Endothelial cell of umbilical vein (primary cell): ENCODE results near the gene CMIP. TPM values are rescaled to one million over a fixed set of nuclear protein-coding genes. Genes with fewer than 3 reads are reported as not detected.

Experiments used
- BruUV-seq: library from RNA; stranded (reverse); fragments of 400-500 nt; replicated peaks from 2 replicates; lab custom pipeline; 2021; lab: Mats Ljungman, UMichigan
- CTCF ChIA-PET: fragments of 300-600, 350-600 bp; sonication (Branson Sonifier 250); formaldehyde crosslinking; loops from one replicate; lab custom pipeline; 2021; ENCODE audit warnings: antibody characterized with exemption, inconsistent platforms; lab: Charles Lee
- POLR2A ChIA-PET: fragments of 300-600, 350-600 bp; sonication (Branson Sonifier 250); formaldehyde crosslinking; loops from one replicate; lab custom pipeline; 2021; ENCODE audit warnings: antibody characterized with exemption, inconsistent platforms; lab: Charles Lee
- DNase-seq: peaks from one replicate; pipeline ENCODE4 v3.0.0-alpha.2; 2011; ENCODE audit warnings: low read depth, low spot score
- FAIRE-seq: peaks from 2 replicates; lab custom pipeline; 2011; peaks lifted over from hg19 to GRCh38; lab: Jason Lieb, UNC
- H2AFZ ChIP-seq: 2 replicates; pipeline ENCODE4 v1.6.0; 2012; ENCODE audit warnings: low read depth, low read length, control low read depth, inconsistent platforms
- H3K27ac ChIP-seq: 2 replicates; pipeline ENCODE4 v1.5.1; 2011; ENCODE audit warnings: low read depth, mild to moderate bottlenecking, control low read depth, low read length, moderate library complexity; ENCODE audit not compliant: insufficient read depth
- H3K27me3 ChIP-seq, 2 experiments: 2 replicates each; pipeline versions ENCODE4 v1.6.0 to v1.6.1; 2011; ENCODE audit warnings: low read length in 2 of 2, mixed read lengths in 1 of 2; ENCODE audit not compliant: control insufficient read depth in 2 of 2, insufficient read depth in 2 of 2
- H3K36me3 ChIP-seq, 2 experiments: 2 replicates in 1 of 2; 3 replicates in 1 of 2; pipeline ENCODE4 v1.5.1; 2011; ENCODE audit warnings: low read length in 2 of 2, mild to moderate bottlenecking in 1 of 2, moderate library complexity in 1 of 2; ENCODE audit not compliant: control insufficient read depth in 2 of 2, insufficient read depth in 2 of 2; ENCODE audit errors: extremely low read depth in 1 of 2
- H3K4me1 ChIP-seq: 3 replicates; pipeline ENCODE4 v1.5.1; 2011; ENCODE audit warnings: mild to moderate bottlenecking, low read length; ENCODE audit not compliant: control insufficient read depth, insufficient read depth; ENCODE audit errors: extremely low read depth
- H3K4me2 ChIP-seq: 2 replicates; pipeline ENCODE4 v1.6.1; 2011; ENCODE audit warnings: low read length, control low read depth, mixed read lengths; ENCODE audit not compliant: insufficient read depth
- H3K4me3 ChIP-seq, 3 experiments: fragments of 200-600 bp in 1 of 3; sonication (generic), shearing (Covaris generic) in 1 of 3; replicated peaks in 1 of 3; 2 replicates each; pipeline ENCODE4 v1.5.1; 2011 to 2016; ENCODE audit warnings: control low read depth in 3 of 3, low read length in 3 of 3, mild to moderate bottlenecking in 2 of 3, inconsistent platforms in 1 of 3, low read depth in 1 of 3, moderate library complexity in 1 of 3; ENCODE audit not compliant: insufficient read depth in 1 of 3
- H3K79me2 ChIP-seq: 2 replicates; pipeline ENCODE4 v1.6.0; 2012; ENCODE audit warnings: low read length, inconsistent platforms; ENCODE audit not compliant: control insufficient read depth, insufficient read depth
- H3K9ac ChIP-seq: replicated peaks from 2 replicates; pipeline ENCODE3; 2011; ENCODE audit warnings: low read length, control low read depth; ENCODE audit not compliant: insufficient read depth; ENCODE audit errors: extremely low read depth
- H3K9me1 ChIP-seq: replicated peaks from 3 replicates; pipeline ENCODE4 v1.6.0; 2011; ENCODE audit warnings: mild to moderate bottlenecking, low read length; ENCODE audit not compliant: control insufficient read depth, insufficient read depth; ENCODE audit errors: extremely low read depth
- H3K9me3 ChIP-seq: replicated peaks from 2 replicates; pipeline ENCODE4 v1.5.1; 2012; ENCODE audit warnings: low read length, inconsistent platforms; ENCODE audit not compliant: control insufficient read depth, insufficient read depth
- H4K20me1 ChIP-seq: replicated peaks from 2 replicates; pipeline ENCODE3; 2011; ENCODE audit warnings: mild to moderate bottlenecking, low read length; ENCODE audit not compliant: control insufficient read depth, insufficient read depth; ENCODE audit errors: extremely low read depth
- EZH2 ChIP-seq: IDR thresholded peaks from 2 replicates; pipeline ENCODE4 v1.6.1; 2012; ENCODE audit warnings: borderline replicate concordance, low read depth, mild to moderate bottlenecking, moderate library complexity, low read length, inconsistent platforms; ENCODE audit not compliant: severe bottlenecking
- FOS ChIP-seq: IDR thresholded peaks from 2 replicates; pipeline ENCODE4 v1.6.1; 2011; ENCODE audit warnings: mild to moderate bottlenecking, low read length, moderate library complexity, borderline replicate concordance; ENCODE audit not compliant: insufficient read depth
- GATA2 ChIP-seq: IDR thresholded peaks from 2 replicates; pipeline ENCODE4 v1.7.0; 2011; ENCODE audit warnings: low read depth, mild to moderate bottlenecking, moderate library complexity, mixed read lengths, low read length; ENCODE audit not compliant: insufficient read length, insufficient read depth
- JUN ChIP-seq: IDR thresholded peaks from 2 replicates; pipeline ENCODE4 v1.6.1; 2011; ENCODE audit warnings: borderline replicate concordance, low read depth; ENCODE audit not compliant: insufficient read length, insufficient read depth
- MYC ChIP-seq: IDR thresholded peaks from one replicate; pipeline ENCODE4 v1.6.1; 2011; ENCODE audit warnings: mild to moderate bottlenecking, low read depth, low read length
- POLR2A ChIP-seq: IDR thresholded peaks from 2 replicates; pipeline ENCODE4 v1.6.1; 2012; ENCODE audit warnings: low read depth, mild to moderate bottlenecking, control low read depth, low read length
- POLR2AphosphoS5 ChIP-seq: IDR thresholded peaks from 2 replicates; pipeline ENCODE4 v1.6.1; 2012; ENCODE audit warnings: low read depth, mild to moderate bottlenecking, control low read depth, low read length, moderate library complexity; ENCODE audit not compliant: insufficient read depth
- dilution Hi-C: fragments of 300-500 bp; cut with MboI; formaldehyde crosslinking; loops from one replicate; pipeline ENCODE4 v1.15.0; 2019; ENCODE audit warnings: low sequenced_read_pairs; ENCODE audit not compliant: extremely low pct_ligation_motif_present
- intact Hi-C: fragments of 100-400 bp; cut with micrococcal nuclease; formaldehyde crosslinking; loops from one replicate; pipeline ENCODE4 v1.10.0; 2022
- polyA plus RNA-seq, 4 experiments: library from polyadenylated mRNA; depleted of rRNA in 3 of 4; stranded (reverse) in 3 of 4; unstranded in 1 of 4; fragments of >200 nt; gene quantifications; 2 replicates each; pipeline versions ENCODE4 v1.2.1 to v1.2.3, GENCODE V29; 2011 to 2012; ENCODE audit warnings: missing spikeins in 1 of 4
- total RNA-seq: library from RNA; stranded (reverse); gene quantifications from 2 replicates; pipeline ENCODE4 v1.2.3, GENCODE V29; 2021
- TF ChIP-seq, protein P1 (sequence below), 2 donors: IDR thresholded peaks; 1 replicate in 1 of 2; 2 replicates in 1 of 2; pipeline ENCODE4 v1.5.1; 2011; ENCODE audit warnings: low read length in 2 of 2, mild to moderate bottlenecking in 2 of 2, moderate library complexity in 2 of 2, control low read depth in 1 of 2, inconsistent platforms in 1 of 2, low read depth in 1 of 2; ENCODE audit not compliant: insufficient read depth in 1 of 2; ENCODE audit errors: extremely low read depth in 1 of 2
- TF ChIP-seq, protein P2 (sequence below): IDR thresholded peaks from 2 replicates; pipeline ENCODE4 v1.6.1; 2011; ENCODE audit not compliant: insufficient read depth, insufficient read length

The CMIP gene
- total and polyA plus RNA-seq, 2 donors (not counting 3 experiments of a cell fraction or from before 2014, with no cell fraction given), result 29.0 to 101 TPM

DNA sequence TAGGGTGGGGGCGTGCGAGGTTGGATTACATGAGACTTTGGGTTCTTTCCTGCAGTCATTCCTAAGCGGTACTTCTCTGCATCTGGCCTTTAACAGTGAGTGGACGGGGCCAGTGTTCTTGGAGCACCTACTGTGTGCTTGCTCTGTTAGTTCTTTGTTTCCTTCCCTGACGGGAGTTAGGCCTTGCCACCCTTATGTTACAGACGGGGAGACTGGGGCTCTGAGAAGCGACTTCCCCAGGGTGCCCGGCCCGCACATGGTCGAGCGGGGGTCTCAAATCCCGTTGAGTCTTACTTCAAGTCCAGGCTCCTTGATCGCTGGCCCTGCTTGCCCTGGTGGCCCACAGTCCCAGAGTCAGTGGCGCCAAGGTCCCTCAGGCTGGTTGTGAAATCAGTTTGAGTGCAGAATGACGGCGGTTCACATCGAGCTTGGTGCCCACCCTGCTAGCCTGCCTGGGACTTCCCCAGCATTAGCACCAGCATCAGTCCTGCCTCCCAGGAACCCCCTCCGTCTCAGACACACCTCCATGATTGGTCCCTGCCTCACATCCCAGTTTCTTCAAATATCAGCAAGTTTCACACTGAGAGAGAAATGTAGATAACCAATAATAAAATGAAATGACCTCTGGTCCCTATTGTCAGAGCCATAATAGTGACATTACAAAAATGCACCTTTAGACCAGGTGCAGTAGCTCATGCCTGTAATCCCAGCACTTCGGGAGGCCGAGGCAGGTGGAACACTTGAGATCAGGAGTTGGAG is 128.0 kb downstream of the CMIP start:
- no peaks in the 10 kb centered on the region for H3K27me3 ChIP-seq
- TF ChIP-seq JUN (no peak), FOS (no peak), EZH2 (no peak), GATA2 (no peak), POLR2AphosphoS5 (no peak), POLR2A (no peak), MYC (no peak)
- TF ChIP-seq, protein P1, sequence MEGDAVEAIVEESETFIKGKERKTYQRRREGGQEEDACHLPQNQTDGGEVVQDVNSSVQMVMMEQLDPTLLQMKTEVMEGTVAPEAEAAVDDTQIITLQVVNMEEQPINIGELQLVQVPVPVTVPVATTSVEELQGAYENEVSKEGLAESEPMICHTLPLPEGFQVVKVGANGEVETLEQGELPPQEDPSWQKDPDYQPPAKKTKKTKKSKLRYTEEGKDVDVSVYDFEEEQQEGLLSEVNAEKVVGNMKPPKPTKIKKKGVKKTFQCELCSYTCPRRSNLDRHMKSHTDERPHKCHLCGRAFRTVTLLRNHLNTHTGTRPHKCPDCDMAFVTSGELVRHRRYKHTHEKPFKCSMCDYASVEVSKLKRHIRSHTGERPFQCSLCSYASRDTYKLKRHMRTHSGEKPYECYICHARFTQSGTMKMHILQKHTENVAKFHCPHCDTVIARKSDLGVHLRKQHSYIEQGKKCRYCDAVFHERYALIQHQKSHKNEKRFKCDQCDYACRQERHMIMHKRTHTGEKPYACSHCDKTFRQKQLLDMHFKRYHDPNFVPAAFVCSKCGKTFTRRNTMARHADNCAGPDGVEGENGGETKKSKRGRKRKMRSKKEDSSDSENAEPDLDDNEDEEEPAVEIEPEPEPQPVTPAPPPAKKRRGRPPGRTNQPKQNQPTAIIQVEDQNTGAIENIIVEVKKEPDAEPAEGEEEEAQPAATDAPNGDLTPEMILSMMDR (IDR thresholded peaks at IDR 0.05; ENCODE audit: extremely low read depth in 1 of 2, insufficient read depth in 1 of 2, low read depth in 1 of 2, low read length in 2 of 2), result no peak
- TF ChIP-seq, protein P2, sequence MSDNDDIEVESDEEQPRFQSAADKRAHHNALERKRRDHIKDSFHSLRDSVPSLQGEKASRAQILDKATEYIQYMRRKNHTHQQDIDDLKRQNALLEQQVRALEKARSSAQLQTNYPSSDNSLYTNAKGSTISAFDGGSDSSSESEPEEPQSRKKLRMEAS, result no peak
- intact Hi-C loops (no loop called here), dilution Hi-C loops (no loop called here)
- peaks cover 27% of the 10 kb centered on the region for H3K79me2 ChIP-seq
- H3K4me1 ChIP-seq, result peaks cover 9% of the 10 kb centered on the region
- POLR2A ChIA-PET, result no interaction called here
- no peak overlapping the region for H3K4me2 ChIP-seq
- no peak for FAIRE-seq
- BruUV-seq, result no TSS peak
- CTCF ChIA-PET, result interaction anchor here (0.9 kb wide), 1 partner anchor 8 kb away, joined by 3 read pairs; no protein-coding TSS in a partner anchor
- no peak overlapping the region for H3K27ac ChIP-seq
- no peaks in the 10 kb centered on the region for H3K36me3 ChIP-seq
- no peak for DNase-seq
- no peaks in the 10 kb centered on the region for H4K20me1 ChIP-seq
- no peak overlapping the region for H3K9ac ChIP-seq
- H3K9me1 ChIP-seq, result no peaks in the 10 kb centered on the region
- H3K4me3 ChIP-seq, result no peak overlapping the region
- no peak overlapping the region for H2AFZ ChIP-seq
- H3K9me3 ChIP-seq, result no peaks in the 10 kb centered on the region
